B cell (primary cell): ENCODE data around the gene HMOX1.

Experiments
- CTCF ChIP-seq: fragments of 200-600 bp; IDR thresholded peaks from one replicate; pipeline ENCODE4 v1.8.0; 2022; ENCODE audit warnings: antibody characterized with exemption, mild to moderate bottlenecking
- EZH2 ChIP-seq: IDR thresholded peaks from 2 replicates; pipeline ENCODE4 v1.6.1; 2012; ENCODE audit warnings: borderline replicate concordance, low read depth, mild to moderate bottlenecking, moderate library complexity, low read length; ENCODE audit not compliant: insufficient read depth, poor library complexity, severe bottlenecking

- TF ChIP-seq CTCF, result no peak
- TF ChIP-seq EZH2, result no peak
Measured at GRCh38 chr22:35381424-35382009, 621 bp downstream of the HMOX1 start.
